Measurements from ENCODE around the gene CACUL1.

The CACUL1 gene

GRCh38 chr10:118732245-118733165, 22.3 kb downstream of the CACUL1 start:
- peak; percentile 34 for DNase-seq

GRCh38 chr10:118730756-118731456, 23.9 kb downstream of the CACUL1 start:
- DNase-seq = no peak

GRCh38 chr10:118729641-118730258, 25.0 kb downstream of the CACUL1 start:
- peak; percentile 9 for DNase-seq

GRCh38 chr10:118729200-118729599, 25.6 kb downstream of the CACUL1 start:
- DNase-seq = no peak

GRCh38 chr10:118725886-118726500, 28.8 kb downstream of the CACUL1 start:
- no peak for DNase-seq

- DNase-seq = no peak
Observed at GRCh38 chr10:118723466-118723865, 31.3 kb downstream of the CACUL1 start.

- DNase-seq = no peak
Observed at GRCh38 chr10:118721539-118721876, 33.3 kb downstream of the CACUL1 start.

GRCh38 chr10:118720685-118721538, 33.9 kb downstream of the CACUL1 start:
- peak; percentile 56 for DNase-seq

GRCh38 chr10:118714366-118714765, 40.4 kb downstream of the CACUL1 start:
- no peak for DNase-seq

- no peak for DNase-seq
Observed at GRCh38 chr10:118712930-118713634, 41.7 kb downstream of the CACUL1 start.

- DNase-seq = no peak
Observed at GRCh38 chr10:118712080-118712479, 42.7 kb downstream of the CACUL1 start.

- no peak for DNase-seq
Observed at GRCh38 chr10:118710487-118710886, 44.3 kb downstream of the CACUL1 start.

- no peak for DNase-seq
Observed at GRCh38 chr10:118708571-118708970, 46.2 kb downstream of the CACUL1 start.

GRCh38 chr10:118704711-118705110, 50.1 kb downstream of the CACUL1 start:
- no peak for DNase-seq

GRCh38 chr10:118701529-118702323, 53.0 kb downstream of the CACUL1 start:
- no peak for DNase-seq

GRCh38 chr10:118698421-118698820, 56.3 kb downstream of the CACUL1 start:
- peak; percentile 85 for DNase-seq

- DNase-seq = no peak
Observed at GRCh38 chr10:118694848-118695247, 59.9 kb downstream of the CACUL1 start.

- DNase-seq = no peak
Observed at GRCh38 chr10:118692872-118693271, 61.9 kb downstream of the CACUL1 start.

- DNase-seq = no peak
Observed at GRCh38 chr10:118689070-118689858, 65.5 kb downstream of the CACUL1 start.

- DNase-seq = no peak
Observed at GRCh38 chr10:118687472-118687871, 67.3 kb downstream of the CACUL1 start.

All from central memory CD4-positive, alpha-beta T cell (primary cell).